ENCODE results near the gene TACR2. TPM values are rescaled to one million over a fixed set of nuclear protein-coding genes. Genes with fewer than 3 reads are reported as not detected.

The TACR2 gene
- polyA plus RNA-seq, 1 donor = 8.2 TPM

DNA sequence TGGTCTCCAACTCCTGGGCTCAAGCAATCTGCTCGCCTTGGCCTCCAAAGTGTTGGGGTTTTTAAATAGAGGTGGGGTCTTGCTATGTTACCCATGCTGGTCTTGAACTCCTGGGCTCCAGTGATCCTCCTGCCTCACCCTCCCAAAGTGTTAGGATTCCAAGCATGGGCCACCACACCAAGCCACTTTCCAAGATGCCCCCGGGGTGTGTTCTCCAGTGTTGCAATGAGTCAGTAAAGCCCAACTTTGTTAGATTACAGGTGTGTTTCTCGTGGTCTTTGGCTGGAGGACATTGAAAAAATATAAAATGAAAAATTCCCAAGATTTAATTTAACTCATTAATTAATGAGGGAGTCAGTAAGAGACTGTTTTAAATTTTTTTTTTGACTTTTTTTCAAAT is 29.2 kb downstream of the TACR2 start:
- Histone ChIP-seq H3K27me3 (ENCODE audit: control insufficient read depth, insufficient read depth, low read length) (no peaks in the 10 kb centered on the region), H3K27ac (ENCODE audit: low read length) (no peak overlapping the region), H3K4me3 (ENCODE audit: low read length) (no peak overlapping the region), H3K9me3 (ENCODE audit: control insufficient read depth, low read depth, low read length) (no peaks in the 10 kb centered on the region), H3K4me1 (ENCODE audit: control insufficient read depth, insufficient read depth, low read length) (peaks cover 2% of the 10 kb centered on the region), H3K36me3 (ENCODE audit: control insufficient read depth, insufficient read depth, low read length) (peaks cover 16% of the 10 kb centered on the region)
- no peak for DNase-seq
- no CpG with 5 or more reads among the region's 3 CpGs for WGBS (ENCODE audit: insufficient coverage, low lambda C conversion rate)

DNA sequence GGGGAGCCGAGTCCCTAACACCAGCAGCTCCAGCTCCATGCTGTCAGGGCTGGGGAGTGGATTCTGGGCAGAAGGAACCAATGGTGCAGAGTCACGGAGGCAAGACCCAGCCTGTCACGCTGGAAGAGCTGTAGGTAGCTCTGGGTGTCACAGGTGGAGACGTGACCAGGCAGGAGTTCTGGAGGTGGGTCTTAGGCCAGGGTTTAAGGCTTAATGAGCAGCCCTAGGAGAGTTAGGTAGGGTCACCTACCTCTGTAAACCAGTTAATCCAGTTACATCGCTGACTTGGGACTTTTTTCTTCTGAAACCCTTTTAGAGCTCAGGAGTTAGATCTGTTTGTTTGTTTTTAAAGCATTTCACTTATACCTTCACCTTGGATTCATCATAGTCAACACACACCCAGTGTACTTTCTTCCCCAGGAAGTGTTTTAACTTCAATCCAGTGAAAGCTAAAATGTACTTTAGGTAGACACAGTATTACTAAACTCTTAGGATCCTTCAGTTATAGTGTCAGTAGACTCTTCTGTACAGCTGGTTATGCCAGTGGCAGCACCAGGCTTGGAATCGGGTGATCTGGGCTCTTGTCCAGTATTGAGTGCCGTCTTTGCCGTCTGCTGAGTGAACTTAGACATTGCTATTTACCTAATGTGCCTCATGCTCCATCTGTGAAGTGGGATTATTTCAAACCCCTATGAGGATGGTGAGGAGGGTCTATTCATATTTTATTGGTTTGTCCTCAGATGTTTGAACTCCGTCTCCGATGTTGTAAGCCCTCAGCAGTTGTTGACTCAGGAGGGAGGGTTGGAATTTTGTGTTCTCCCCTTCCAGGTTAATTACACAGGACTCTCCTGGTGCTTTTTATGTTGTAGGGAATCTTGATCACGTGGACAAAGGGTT is 31.0 kb downstream of the TACR2 start:
- WGBS (ENCODE audit: insufficient coverage, low lambda C conversion rate) = no CpG with 5 or more reads among the region's 11 CpGs
- no peak for DNase-seq

DNA sequence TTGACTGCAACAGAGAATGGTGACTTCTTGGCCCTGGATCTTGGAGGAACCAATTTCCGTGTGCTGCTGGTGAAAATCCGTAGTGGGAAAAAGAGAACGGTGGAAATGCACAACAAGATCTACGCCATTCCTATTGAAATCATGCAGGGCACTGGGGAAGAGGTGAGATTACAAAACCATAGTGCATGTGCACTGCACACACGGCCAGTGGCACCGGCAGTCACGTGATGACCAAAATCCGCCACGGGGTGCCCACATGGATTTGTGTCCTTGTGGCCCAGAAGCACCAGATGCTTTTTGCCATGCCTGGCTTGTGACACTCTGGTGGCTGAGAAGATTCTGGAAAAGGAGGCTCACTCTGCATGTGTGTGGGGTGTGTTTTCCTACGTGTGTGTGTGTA is 32.4 kb downstream of the TACR2 start:
- Histone ChIP-seq H3K36me3 (ENCODE audit: control insufficient read depth, insufficient read depth, low read length) (peaks cover 23% of the 10 kb centered on the region), H3K4me1 (ENCODE audit: control insufficient read depth, insufficient read depth, low read length) (no peaks in the 10 kb centered on the region), H3K4me3 (ENCODE audit: low read length) (no peak overlapping the region), H3K9me3 (ENCODE audit: control insufficient read depth, low read depth, low read length) (no peaks in the 10 kb centered on the region), H3K27me3 (ENCODE audit: control insufficient read depth, insufficient read depth, low read length) (no peaks in the 10 kb centered on the region), H3K27ac (ENCODE audit: low read length) (no peak overlapping the region)
- WGBS (ENCODE audit: insufficient coverage, low lambda C conversion rate) = 100% methylated on average over 1 of the region's 10 CpGs
- no peak for DNase-seq

More for the DNA sequence above, 31.0 kb downstream of the TACR2 start:
- Histone ChIP-seq H3K36me3 (ENCODE audit: control insufficient read depth, insufficient read depth, low read length) (peaks cover 17% of the 10 kb centered on the region), H3K4me1 (ENCODE audit: control insufficient read depth, insufficient read depth, low read length) (no peaks in the 10 kb centered on the region), H3K9me3 (ENCODE audit: control insufficient read depth, low read depth, low read length) (no peaks in the 10 kb centered on the region), H3K27ac (ENCODE audit: low read length) (no peak overlapping the region), H3K27me3 (ENCODE audit: control insufficient read depth, insufficient read depth, low read length) (no peaks in the 10 kb centered on the region), H3K4me3 (ENCODE audit: low read length) (no peak overlapping the region)

DNA sequence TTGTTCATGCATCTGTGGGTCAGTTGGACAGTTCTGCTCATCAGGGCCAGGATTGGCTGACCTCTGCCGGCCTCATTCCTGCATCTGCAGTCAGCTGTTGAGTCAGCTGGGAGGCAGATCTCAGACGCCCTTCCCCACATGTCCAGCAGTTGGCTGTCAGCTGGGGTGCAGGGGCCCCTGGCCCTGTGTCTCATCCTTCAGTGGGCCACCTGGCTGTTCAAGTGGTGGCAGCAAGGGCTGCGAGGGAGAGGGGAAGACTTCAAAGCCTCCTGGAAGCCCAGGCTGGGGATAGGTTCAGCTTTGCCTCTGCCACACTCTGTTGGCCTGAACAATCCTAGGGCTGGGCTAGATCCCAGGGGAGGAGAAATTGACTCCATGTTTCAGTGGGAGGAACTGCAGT is 33.2 kb downstream of the TACR2 start:
- DNase-seq = no peak
- H3K9me3 ChIP-seq (ENCODE audit: control insufficient read depth, low read depth, low read length) = no peaks in the 10 kb centered on the region
- H3K36me3 ChIP-seq (ENCODE audit: control insufficient read depth, insufficient read depth, low read length) = peaks cover 22% of the 10 kb centered on the region
- no peaks in the 10 kb centered on the region for H3K27me3 ChIP-seq (ENCODE audit: control insufficient read depth, insufficient read depth, low read length)
- WGBS (ENCODE audit: insufficient coverage, low lambda C conversion rate) = no CpG with 5 or more reads among the region's 3 CpGs
- H3K4me1 ChIP-seq (ENCODE audit: control insufficient read depth, insufficient read depth, low read length) = no peaks in the 10 kb centered on the region
- H3K4me3 ChIP-seq (ENCODE audit: low read length) = no peak overlapping the region
- H3K27ac ChIP-seq (ENCODE audit: low read length) = no peak overlapping the region

DNA sequence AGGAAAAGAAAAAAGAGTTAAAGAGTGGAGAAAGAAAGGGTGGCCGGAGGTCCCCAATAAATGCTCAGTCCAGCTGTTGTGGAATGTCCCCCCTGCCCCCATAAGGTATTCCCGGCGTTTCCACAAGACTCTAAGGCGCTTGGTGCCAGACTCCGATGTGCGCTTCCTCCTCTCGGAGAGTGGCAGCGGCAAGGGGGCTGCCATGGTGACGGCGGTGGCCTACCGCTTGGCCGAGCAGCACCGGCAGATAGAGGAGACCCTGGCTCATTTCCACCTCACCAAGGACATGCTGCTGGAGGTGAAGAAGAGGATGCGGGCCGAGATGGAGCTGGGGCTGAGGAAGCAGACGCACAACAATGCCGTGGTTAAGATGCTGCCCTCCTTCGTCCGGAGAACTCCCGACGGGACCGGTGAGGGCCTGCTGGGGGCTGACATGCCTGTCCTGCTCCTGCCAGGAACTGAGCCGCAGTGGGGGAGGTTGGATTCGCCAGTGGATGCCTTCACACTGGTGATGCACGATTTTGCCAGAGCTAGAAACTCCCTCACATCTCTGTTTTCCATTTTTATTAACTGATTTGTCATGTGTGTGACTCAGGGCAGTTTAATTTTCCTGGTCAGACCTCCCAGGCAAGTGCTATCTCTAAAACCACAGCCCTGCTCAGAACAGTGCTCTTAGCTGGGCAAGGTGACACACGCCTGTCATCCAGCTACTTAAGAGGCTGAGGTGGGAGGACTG is 34.2 kb downstream of the TACR2 start:
- Histone ChIP-seq H3K4me1 (ENCODE audit: control insufficient read depth, insufficient read depth, low read length) (no peaks in the 10 kb centered on the region), H3K9me3 (ENCODE audit: control insufficient read depth, low read depth, low read length) (no peaks in the 10 kb centered on the region), H3K27ac (ENCODE audit: low read length) (no peak overlapping the region), H3K36me3 (ENCODE audit: control insufficient read depth, insufficient read depth, low read length) (peaks cover 22% of the 10 kb centered on the region), H3K4me3 (ENCODE audit: low read length) (no peak overlapping the region), H3K27me3 (ENCODE audit: control insufficient read depth, insufficient read depth, low read length) (no peaks in the 10 kb centered on the region)
- DNase-seq = no peak
- WGBS (ENCODE audit: insufficient coverage, low lambda C conversion rate) = 90% methylated on average over 2 of the region's 26 CpGs

DNA sequence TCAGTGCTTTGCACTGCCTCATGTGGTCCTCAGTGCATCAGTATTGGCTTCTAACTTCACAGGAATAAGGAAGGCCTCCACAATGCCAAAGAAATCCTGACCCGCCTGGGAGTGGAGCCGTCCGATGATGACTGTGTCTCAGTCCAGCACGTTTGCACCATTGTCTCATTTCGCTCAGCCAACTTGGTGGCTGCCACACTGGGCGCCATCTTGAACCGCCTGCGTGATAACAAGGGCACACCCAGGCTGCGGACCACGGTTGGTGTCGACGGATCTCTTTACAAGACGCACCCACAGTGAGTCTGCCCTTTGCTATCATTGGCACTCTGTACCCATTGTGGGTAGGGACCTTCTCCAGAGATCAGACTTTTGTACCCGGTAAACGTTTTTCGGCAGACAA is 36.9 kb downstream of the TACR2 start:
- WGBS (ENCODE audit: insufficient coverage, low lambda C conversion rate) = no CpG with 5 or more reads among the region's 16 CpGs
- Histone ChIP-seq H3K9me3 (ENCODE audit: control insufficient read depth, low read depth, low read length) (no peaks in the 10 kb centered on the region), H3K27me3 (ENCODE audit: control insufficient read depth, insufficient read depth, low read length) (no peaks in the 10 kb centered on the region), H3K36me3 (ENCODE audit: control insufficient read depth, insufficient read depth, low read length) (peaks cover 17% of the 10 kb centered on the region), H3K27ac (ENCODE audit: low read length) (no peak overlapping the region), H3K4me1 (ENCODE audit: control insufficient read depth, insufficient read depth, low read length) (no peaks in the 10 kb centered on the region), H3K4me3 (ENCODE audit: low read length) (no peak overlapping the region)
- DNase-seq = no peak

DNA sequence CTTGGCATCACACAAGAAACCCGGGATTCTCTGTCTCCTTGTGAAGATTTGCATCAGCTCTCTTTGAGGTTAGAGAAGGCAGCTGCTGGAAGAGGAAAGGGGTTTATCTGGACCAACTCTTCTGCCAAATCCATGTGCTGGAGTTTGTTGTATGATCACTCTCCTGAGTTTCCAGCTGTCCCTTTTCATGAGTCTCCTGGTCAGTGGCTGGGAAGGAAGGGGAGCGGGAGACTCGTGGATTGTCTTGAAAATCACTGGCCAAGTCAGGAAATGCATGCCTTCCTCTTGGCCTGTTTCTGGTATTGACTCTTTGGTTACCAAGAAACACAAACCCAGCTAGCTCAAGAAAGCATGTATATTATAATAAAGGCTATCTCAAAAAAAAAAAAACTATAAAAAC is 38.8 kb downstream of the TACR2 start:
- H3K4me1 ChIP-seq (ENCODE audit: control insufficient read depth, insufficient read depth, low read length) = no peaks in the 10 kb centered on the region
- H3K27me3 ChIP-seq (ENCODE audit: control insufficient read depth, insufficient read depth, low read length) = no peaks in the 10 kb centered on the region
- H3K27ac ChIP-seq (ENCODE audit: low read length) = no peak overlapping the region
- H3K9me3 ChIP-seq (ENCODE audit: control insufficient read depth, low read depth, low read length) = no peaks in the 10 kb centered on the region
- no peak overlapping the region for H3K4me3 ChIP-seq (ENCODE audit: low read length)
- peaks cover 15% of the 10 kb centered on the region for H3K36me3 ChIP-seq (ENCODE audit: control insufficient read depth, insufficient read depth, low read length)
- DNase-seq = peak in 1 of 2 donors; percentile 8
- no CpG with 5 or more reads among the region's 3 CpGs for WGBS (ENCODE audit: insufficient coverage, low lambda C conversion rate)

DNA sequence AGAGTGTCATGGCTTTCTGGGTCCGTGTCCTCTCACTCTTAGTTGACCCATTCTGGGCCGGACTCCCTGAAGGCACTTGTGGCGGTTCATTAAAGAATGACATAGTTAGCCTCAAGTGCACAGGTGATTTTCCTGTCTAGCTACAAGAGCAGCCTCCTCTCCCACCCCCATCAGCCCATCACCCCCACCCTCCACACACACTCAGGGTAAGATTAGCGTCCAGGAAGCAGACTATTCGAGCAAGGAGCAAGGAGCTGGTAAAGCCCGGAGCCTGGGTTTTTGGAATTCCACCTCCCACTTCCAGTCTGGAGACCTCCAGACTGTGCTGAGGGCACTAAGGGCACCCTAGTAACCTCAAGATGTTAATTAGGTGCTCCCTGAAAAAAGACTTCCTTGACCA is 39.5 kb downstream of the TACR2 start:
- no peaks in the 10 kb centered on the region for H3K9me3 ChIP-seq (ENCODE audit: control insufficient read depth, low read depth, low read length)
- H3K4me3 ChIP-seq (ENCODE audit: low read length) = no peak overlapping the region
- H3K36me3 ChIP-seq (ENCODE audit: control insufficient read depth, insufficient read depth, low read length) = peaks cover 10% of the 10 kb centered on the region
- no peaks in the 10 kb centered on the region for H3K27me3 ChIP-seq (ENCODE audit: control insufficient read depth, insufficient read depth, low read length)
- DNase-seq = no peak
- H3K27ac ChIP-seq (ENCODE audit: low read length) = no peak overlapping the region
- no peaks in the 10 kb centered on the region for H3K4me1 ChIP-seq (ENCODE audit: control insufficient read depth, insufficient read depth, low read length)
- no CpG with 5 or more reads among the region's 6 CpGs for WGBS (ENCODE audit: insufficient coverage, low lambda C conversion rate)

DNA sequence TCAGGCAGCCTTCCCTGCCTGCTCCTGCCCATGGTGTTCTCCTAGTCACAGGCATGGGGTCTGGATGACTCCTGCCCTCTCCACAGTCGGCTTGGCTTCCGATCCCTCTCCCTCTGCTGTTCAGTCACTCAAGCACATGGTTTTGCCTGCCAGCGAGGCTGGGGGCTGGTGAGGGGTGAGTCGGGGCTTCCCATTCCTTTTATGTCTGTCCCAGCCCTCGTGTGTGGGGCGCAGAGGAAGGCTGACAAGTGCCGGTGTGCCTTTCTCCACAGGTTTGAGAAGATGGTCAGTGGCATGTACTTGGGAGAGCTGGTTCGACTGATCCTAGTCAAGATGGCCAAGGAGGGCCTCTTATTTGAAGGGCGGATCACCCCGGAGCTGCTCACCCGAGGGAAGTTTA is 40.1 kb downstream of the TACR2 start:
- no CpG with 5 or more reads among the region's 11 CpGs for WGBS (ENCODE audit: insufficient coverage, low lambda C conversion rate)
- H3K27me3 ChIP-seq (ENCODE audit: control insufficient read depth, insufficient read depth, low read length) = no peaks in the 10 kb centered on the region
- H3K27ac ChIP-seq (ENCODE audit: low read length) = no peak overlapping the region
- H3K4me3 ChIP-seq (ENCODE audit: low read length) = no peak overlapping the region
- H3K9me3 ChIP-seq (ENCODE audit: control insufficient read depth, low read depth, low read length) = no peaks in the 10 kb centered on the region
- no peak for DNase-seq
- H3K36me3 ChIP-seq (ENCODE audit: control insufficient read depth, insufficient read depth, low read length) = peaks cover 10% of the 10 kb centered on the region
- H3K4me1 ChIP-seq (ENCODE audit: control insufficient read depth, insufficient read depth, low read length) = no peaks in the 10 kb centered on the region

DNA sequence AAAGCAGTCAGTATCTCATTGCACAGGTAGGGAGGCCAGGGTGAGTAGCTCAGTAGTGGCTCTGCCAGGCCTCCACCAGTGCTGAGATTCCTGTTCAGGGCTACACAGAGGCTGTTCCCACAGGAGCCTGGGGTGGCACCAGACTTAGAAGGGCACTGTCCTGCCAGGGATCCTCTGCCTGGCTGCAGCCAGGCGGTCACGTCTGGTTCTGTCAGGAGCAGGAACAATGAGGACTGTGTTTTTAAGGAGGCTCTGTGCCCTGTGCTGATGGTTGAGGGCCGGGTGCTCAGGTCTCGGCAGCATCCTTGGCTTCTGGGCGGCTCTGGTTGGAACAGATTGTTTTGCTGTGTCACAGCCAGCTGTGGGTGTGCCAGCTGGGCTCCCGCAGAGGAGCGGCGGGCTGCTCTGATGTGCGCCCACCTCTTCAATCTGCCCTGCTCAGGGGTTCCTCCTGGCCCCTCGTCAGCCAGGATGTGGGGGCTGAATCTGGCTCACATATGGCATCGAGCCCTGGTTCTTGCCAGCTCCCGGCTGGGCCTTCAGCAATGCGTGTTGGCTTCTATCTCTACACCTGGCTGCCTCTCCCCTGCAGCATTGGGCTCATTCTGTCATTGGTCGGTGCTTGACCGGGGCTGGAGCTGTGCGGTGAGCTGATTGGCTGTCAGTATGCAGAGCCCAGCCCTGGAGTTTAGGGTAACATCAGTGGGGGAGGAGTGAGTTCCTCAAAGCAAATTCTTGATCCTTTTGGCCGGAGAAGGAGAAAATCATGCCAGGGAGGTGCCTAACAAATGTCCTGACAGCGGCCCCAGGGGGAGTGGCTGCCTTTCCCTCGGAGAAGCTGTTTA is 41.2 kb downstream of the TACR2 start:
- no peak overlapping the region for H3K27ac ChIP-seq (ENCODE audit: low read length)
- H3K9me3 ChIP-seq (ENCODE audit: control insufficient read depth, low read depth, low read length) = no peaks in the 10 kb centered on the region
- no peak for DNase-seq
- WGBS (ENCODE audit: insufficient coverage, low lambda C conversion rate) = no CpG with 5 or more reads among the region's 19 CpGs
- H3K36me3 ChIP-seq (ENCODE audit: control insufficient read depth, insufficient read depth, low read length) = peaks cover 9% of the 10 kb centered on the region
- H3K27me3 ChIP-seq (ENCODE audit: control insufficient read depth, insufficient read depth, low read length) = no peaks in the 10 kb centered on the region
- H3K4me3 ChIP-seq (ENCODE audit: low read length) = no peak overlapping the region
- H3K4me1 ChIP-seq (ENCODE audit: control insufficient read depth, insufficient read depth, low read length) = no peaks in the 10 kb centered on the region

All from large intestine (tissue), 3 donors.